GM04504 (cell line): ENCODE measurements around the gene C1QTNF5.
A peak's percentile ranks its signal among the peaks of the same experiment; 100 is the strongest.

ENCODE experiments used
- DNase-seq: peaks from one replicate; pipeline ENCODE4 v3.0.0-alpha.2; 2012; ENCODE audit warnings: low read depth

The C1QTNF5 gene

DNA sequence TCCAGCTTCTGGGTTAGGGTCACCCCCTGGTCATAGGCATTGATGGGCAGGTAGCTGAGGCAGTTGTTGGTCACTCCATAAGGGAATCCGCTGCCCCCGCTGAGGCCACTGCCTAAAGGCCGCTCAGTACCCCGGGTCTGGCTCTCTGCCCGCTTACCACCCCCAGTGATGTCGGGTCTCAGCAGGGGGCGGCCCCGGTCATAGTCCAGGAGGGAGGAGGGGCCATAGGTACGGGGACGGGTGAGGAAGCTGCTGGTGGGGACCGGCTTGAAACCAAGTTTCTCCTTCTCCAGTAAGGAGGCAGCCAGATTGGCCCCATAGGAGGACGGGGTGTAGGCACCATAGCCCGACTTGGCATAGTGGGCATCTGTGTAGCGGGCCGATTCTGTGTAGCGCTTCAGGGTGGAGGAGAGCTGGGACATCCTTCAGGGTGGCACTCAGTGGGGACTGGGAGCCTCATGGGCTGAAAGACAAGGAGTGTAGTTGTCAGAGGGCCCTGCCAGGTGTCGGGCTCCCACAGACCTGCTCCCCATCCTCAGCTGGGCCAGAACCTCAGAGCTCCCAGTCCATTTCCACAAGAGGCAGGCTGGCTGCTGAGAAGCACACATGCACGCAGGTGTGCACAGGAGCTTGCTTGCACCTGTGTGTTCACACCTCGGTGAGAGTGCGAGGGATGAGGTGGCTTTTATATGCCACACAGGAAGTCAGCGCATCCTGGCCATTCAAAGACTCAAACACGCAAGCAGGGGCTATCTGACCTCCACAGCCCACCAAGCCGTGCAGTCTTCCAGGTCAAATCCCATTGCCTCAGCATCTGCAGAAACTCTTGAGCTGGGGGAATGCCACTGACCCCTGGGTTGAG, 32.6 kb upstream of the C1QTNF5 start:
- no peak for DNase-seq

DNA sequence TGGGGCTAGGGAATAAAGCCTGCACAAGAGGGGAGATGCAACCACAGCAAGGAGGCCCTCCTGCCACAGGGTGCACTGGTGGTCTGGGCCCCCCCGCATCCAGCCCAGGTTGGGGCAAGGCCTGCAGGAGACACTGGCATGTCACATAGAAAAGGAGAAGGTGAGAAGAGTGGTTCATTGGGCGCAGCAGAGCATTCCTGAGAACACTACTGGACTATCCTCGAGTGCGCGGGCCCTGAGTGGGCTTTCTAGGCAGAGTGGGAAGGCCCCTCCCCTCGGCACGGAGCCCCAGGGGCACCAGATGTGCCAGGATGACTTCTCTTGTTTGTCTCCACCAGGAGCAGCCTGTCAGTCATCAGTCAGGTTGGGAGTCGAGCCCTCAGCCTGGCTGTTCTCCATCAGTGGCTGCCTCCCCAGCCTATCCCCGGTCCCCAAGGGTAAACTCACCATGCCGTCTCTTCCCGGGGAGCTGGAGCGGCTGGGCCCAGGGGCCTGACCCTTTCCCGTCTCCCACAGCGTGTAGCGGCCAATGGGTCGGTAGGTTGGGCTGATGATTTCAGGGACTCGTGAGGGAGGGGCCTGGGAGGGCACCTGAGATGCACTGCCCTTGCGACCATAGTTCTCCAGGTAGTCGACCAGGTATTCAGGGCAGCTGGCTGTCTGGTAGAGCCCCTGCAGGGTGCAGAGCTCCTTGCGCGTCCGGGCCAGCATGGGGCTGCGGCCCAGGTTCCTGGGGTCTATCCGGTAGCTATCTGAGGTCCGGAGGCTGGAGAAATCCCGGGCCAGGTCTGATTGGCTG, 31.8 kb upstream of the C1QTNF5 start:
- DNase-seq, result no peak

DNA sequence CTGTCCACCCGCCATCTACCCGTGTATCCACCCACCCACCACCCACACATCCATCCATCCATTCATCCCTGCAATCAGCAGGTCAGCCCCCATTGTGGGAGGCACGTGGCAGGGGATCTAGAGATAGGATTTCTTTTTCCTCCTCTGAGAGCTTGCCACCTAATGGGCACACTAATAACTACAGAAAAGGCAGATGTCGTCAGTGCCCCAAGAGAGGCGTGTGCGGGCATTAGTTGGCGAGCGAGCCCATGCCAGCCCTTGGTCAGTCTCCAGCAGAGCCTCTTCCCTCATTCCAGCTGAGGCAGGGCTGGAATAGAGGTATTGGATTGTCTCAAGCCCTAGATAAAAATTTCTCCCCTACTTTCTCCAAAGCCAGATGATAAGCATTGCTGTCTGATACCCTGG, 31.1 kb upstream of the C1QTNF5 start:
- DNase-seq, result no peak

DNA sequence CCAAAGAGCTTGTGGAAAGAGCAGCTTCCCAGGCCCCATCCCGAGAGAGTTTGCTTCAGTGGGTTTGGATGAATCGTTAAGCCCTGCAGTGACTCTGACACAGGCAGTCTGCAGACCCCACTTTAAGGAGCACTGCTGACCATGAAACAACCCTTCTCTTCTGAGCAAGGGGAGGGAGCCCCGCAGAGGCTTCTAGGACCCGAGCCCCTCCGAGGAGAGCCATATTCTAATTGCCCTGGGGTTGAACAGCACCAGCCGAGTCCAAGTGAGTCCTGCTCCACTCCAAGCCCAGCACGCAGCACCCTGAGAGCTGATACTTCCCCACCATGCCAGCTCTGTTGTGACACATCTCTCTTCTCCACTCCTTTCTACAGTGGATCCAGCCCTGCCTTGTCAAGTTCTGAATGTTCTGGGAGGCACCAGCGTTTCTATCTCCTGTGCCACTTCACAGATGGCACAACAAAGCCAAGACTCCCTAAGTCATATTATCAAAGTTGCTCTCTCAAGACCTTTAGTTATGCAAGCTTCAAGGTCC, 30.5 kb upstream of the C1QTNF5 start:
- no peak for DNase-seq

GRCh38 chr11:119370486-119371046, 29.9 kb upstream of the C1QTNF5 start:
- DNase-seq, result no peak

DNA sequence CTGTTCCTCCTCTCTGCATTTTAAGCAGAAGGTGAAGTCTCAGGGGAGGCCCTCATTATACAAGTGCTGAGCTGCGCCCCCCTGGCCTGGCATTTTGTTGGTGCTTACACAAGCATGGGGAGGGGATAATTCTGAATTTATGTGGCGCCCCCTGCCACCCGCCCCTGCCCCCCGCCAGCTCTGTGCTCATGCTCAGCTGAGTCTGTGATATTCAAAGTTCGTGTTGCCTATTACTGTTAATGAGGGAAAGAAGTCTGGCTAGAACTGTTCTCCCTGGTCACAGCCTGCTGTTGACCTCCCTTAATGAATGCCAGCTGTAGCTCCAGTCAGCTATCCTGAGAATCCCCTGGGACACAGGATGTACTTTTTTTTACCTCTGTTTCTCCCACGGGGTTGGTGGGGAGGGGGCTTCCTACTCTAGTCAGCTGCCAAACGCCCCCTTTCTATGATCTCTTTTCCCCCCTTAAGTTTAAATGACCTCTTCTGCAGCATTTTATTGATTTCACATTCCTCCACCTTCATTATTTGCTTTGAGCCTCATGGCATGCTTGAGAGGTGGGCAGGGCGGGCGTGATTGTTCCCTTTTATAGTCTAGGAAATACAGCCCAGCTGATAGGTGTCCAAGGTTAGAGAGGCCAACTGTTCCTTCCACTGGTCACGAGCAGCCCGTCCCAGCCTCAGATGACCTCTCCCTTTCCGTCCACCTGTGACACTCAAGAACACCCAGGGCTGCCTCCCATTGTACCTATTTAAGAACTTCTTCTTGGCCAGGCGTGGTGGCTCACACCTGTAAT, 28.6 kb upstream of the C1QTNF5 start:
- DNase-seq, result no peak

GRCh38 chr11:119368121-119369034, 27.7 kb upstream of the C1QTNF5 start:
- DNase-seq, result no peak

GRCh38 chr11:119367661-119368120, 27.0 kb upstream of the C1QTNF5 start:
- no peak for DNase-seq

DNA sequence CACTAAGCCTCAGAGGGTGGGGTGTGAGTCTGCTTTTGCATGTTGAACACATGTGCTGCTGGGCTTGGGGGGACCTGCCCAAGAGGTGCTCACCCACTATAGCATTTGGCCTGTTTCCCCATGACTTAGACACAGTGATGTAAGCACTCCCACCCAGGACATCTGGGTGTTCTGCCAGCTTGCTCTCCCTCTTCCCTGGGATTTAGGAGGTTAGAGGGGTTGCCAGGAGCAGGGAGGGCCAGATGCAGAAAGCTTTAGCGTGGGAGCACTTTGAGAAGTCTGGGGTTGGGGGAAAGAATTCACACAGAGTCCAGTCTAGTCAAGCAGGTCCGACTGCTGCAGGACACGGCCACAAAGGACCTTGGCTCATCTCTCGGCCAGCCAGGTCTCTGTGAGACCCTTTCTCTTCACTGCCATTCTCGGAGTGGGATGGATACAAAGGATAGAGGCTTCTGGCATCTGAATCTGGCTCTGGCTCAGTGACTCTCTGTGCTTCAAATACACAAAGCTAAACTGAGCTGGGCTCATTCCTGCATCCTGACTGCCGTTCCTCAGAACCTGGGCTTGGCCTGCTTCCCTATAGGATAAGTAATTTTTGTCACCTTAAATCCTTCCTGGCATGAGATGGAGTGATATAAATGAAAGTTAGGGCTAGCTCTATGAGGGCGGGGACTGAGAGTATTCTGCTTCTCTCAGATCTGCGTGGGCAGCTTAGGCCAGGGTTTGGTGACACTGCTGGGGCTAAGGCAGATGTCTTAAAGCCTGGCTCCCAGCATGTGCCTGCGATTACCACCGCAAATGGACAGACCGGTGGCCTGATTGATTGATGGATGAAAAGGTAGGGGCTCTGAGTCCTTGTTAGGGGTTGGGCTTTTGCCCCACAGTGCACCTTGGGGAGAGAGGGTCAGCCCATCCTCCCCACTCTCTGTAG, 26.3 kb upstream of the C1QTNF5 start:
- no peak for DNase-seq

GRCh38 chr11:119365071-119365591, 24.4 kb upstream of the C1QTNF5 start:
- DNase-seq, result no peak

- DNase-seq, result no peak
Measured at GRCh38 chr11:119363851-119364590, 23.3 kb upstream of the C1QTNF5 start.

- DNase-seq, result no peak
Measured at GRCh38 chr11:119363081-119363850, 22.6 kb upstream of the C1QTNF5 start.

- DNase-seq, result no peak
Measured at GRCh38 chr11:119362741-119363080, 22.0 kb upstream of the C1QTNF5 start.

GRCh38 chr11:119361941-119362725, 21.4 kb upstream of the C1QTNF5 start:
- no peak for DNase-seq

GRCh38 chr11:119361056-119361787, 20.5 kb upstream of the C1QTNF5 start:
- peak; percentile 33 for DNase-seq
